Omental fat pad (tissue), 4 donors: ENCODE results near the gene QSER1. TPM values are rescaled to one million over a fixed set of nuclear protein-coding genes. Genes with fewer than 3 reads are reported as not detected.

Source experiments
- ATAC-seq: fragments of 150-250 bp; one replicate; pipeline ENCODE4 v1.9.1; 2016; ENCODE audit warnings: mild to moderate bottlenecking, moderate library complexity; ENCODE audit not compliant: low FRiP score
- DNase-seq: peaks from one replicate; pipeline ENCODE4 v3.0.0-alpha.2; 2019; ENCODE audit warnings: low spot score
- CTCF ChIP-seq, 3 donors: fragments of 450-650 bp; IDR thresholded peaks; one replicate each; pipeline ENCODE4 v1.5.1; 2016 to 2017; ENCODE audit warnings: antibody characterized with exemption in 3 of 3, mild to moderate bottlenecking in 3 of 3, moderate library complexity in 2 of 3
- total RNA-seq, 4 donors: library from RNA; depleted of rRNA; stranded (reverse); fragments of >200 nt; gene quantifications; one replicate each; pipeline ENCODE4 v1.1.0, GENCODE V29; 2016

Gene QSER1
- total RNA-seq, 4 donors from 2014 or later, result 22.6 to 34.2 (median 25.9) TPM

- TF ChIP-seq CTCF (IDR thresholded peaks at IDR 0.05), result no peak
- DNase-seq, result no peak
- ATAC-seq, result no peak
Observed at GRCh38 chr11:32947978-32948377, 55.4 kb downstream of the QSER1 start.

- ATAC-seq (no peak), DNase-seq (no peak)
- TF ChIP-seq CTCF (IDR thresholded peaks at IDR 0.05), result no peak
Observed at GRCh38 chr11:32949739-32950138, 57.1 kb downstream of the QSER1 start.

- DNase-seq (no peak), ATAC-seq (no peak)
- TF ChIP-seq CTCF (IDR thresholded peaks at IDR 0.05), result no peak
Observed at GRCh38 chr11:32952421-32952820, 59.8 kb downstream of the QSER1 start.

GRCh38 chr11:32953700-32954099 is 61.1 kb downstream of the QSER1 start:
- no peak for ATAC-seq
- no peak for DNase-seq

GRCh38 chr11:32960553-32961164 is 68.0 kb downstream of the QSER1 start:
- DNase-seq (no peak), ATAC-seq (no peak)
- no peak for TF ChIP-seq CTCF (IDR thresholded peaks at IDR 0.05)

More at GRCh38 chr11:32953700-32954099, 61.1 kb downstream of the QSER1 start:
- no peak for TF ChIP-seq CTCF (IDR thresholded peaks at IDR 0.05)

GRCh38 chr11:32962016-32962415 is 69.4 kb downstream of the QSER1 start:
- no peak for ATAC-seq
- no peak for TF ChIP-seq CTCF (IDR thresholded peaks at IDR 0.05)
- no peak for DNase-seq

GRCh38 chr11:32963721-32964120 is 71.1 kb downstream of the QSER1 start:
- ATAC-seq (no peak), DNase-seq (no peak)
- no peak for TF ChIP-seq CTCF (IDR thresholded peaks at IDR 0.05)
